Neural cell (in vitro differentiated cells): ENCODE results near the gene PCNX2. TPM values are rescaled to one million over a fixed set of nuclear protein-coding genes. Genes with fewer than 3 reads are reported as not detected.

Source experiments
- H2AFZ ChIP-seq: fragments of 200-600, 300-800 bp; sonication (generic), shearing (Covaris generic); 2 replicates; pipeline ENCODE4 v1.6.0; 2014; ENCODE audit warnings: low read depth, mild to moderate bottlenecking, antibody characterized with exemption, low read length, moderate library complexity
- H3F3A ChIP-seq: fragments of 200-600 bp; shearing (Covaris generic); 2 replicates; pipeline ENCODE4 v1.6.1; 2016; ENCODE audit warnings: mild to moderate bottlenecking, moderate library complexity, mixed read lengths, antibody characterized with exemption, low read length; ENCODE audit not compliant: insufficient read depth, poor library complexity, severe bottlenecking
- H3K27ac ChIP-seq: fragments of 200-600, 300-800 bp; sonication (generic), shearing (Covaris generic); 2 replicates; pipeline ENCODE4 v1.5.1; 2014; ENCODE audit warnings: mild to moderate bottlenecking, low read length, moderate library complexity
- H3K27me3 ChIP-seq: fragments of 300-800, 200-600 bp; sonication (generic), shearing (Covaris generic); 2 replicates; pipeline ENCODE4 v1.6.0; 2014; ENCODE audit warnings: mild to moderate bottlenecking, low read depth, low read length, moderate library complexity; ENCODE audit not compliant: insufficient read depth
- H3K36me3 ChIP-seq: fragments of 300-800, 200-600 bp; sonication (generic), shearing (Covaris generic); 2 replicates; pipeline ENCODE4 v1.5.1; 2014; ENCODE audit warnings: mild to moderate bottlenecking, antibody characterized with exemption, low read length, moderate library complexity; ENCODE audit not compliant: insufficient read depth
- H3K4me2 ChIP-seq: fragments of 300-800, 200-600 bp; sonication (generic), shearing (Covaris generic); 2 replicates; pipeline ENCODE4 v1.6.0; 2014; ENCODE audit warnings: mild to moderate bottlenecking, low read length
- H3K4me3 ChIP-seq: fragments of 300-800, 200-600 bp; sonication (generic), shearing (Covaris generic); 2 replicates; pipeline ENCODE4 v1.5.1; 2014; ENCODE audit warnings: mild to moderate bottlenecking, low read length, moderate library complexity
- H3K79me2 ChIP-seq: fragments of 200-600 bp; shearing (Covaris generic); replicated peaks from 2 replicates; pipeline ENCODE4 v1.6.0; 2014; ENCODE audit warnings: mild to moderate bottlenecking, low read length, moderate library complexity; ENCODE audit not compliant: insufficient read depth
- H3K9ac ChIP-seq: fragments of 300-800, 200-600 bp; sonication (generic), shearing (Covaris generic); 2 replicates; pipeline ENCODE4 v1.6.1; 2016; ENCODE audit warnings: mild to moderate bottlenecking, low read length, mixed read lengths
- H3K9me2 ChIP-seq: fragments of 200-600 bp; shearing (Covaris generic); 2 replicates; pipeline ENCODE4 v1.6.1; 2016; ENCODE audit warnings: mild to moderate bottlenecking, low read length, mixed read lengths; ENCODE audit not compliant: insufficient read depth
- H3K9me3 ChIP-seq: fragments of 200-600, 300-800 bp; sonication (generic), shearing (Covaris generic); 2 replicates; pipeline ENCODE4 v1.6.1; 2016; ENCODE audit warnings: mild to moderate bottlenecking, mixed run types, low read length, moderate library complexity, mixed read lengths
- H4K20me1 ChIP-seq: fragments of 200-600 bp; shearing (Covaris generic); 2 replicates; pipeline ENCODE4 v1.6.1; 2016; ENCODE audit warnings: mild to moderate bottlenecking, mixed run types; ENCODE audit not compliant: insufficient read depth
- CTCF ChIP-seq: fragments of 450-650 bp; IDR thresholded peaks from 2 replicates; pipeline ENCODE4 v1.5.1; 2014; ENCODE audit warnings: antibody characterized with exemption, mild to moderate bottlenecking, moderate library complexity; ENCODE audit not compliant: poor library complexity, severe bottlenecking
- EP300 ChIP-seq: fragments of 450-650 bp; conservative IDR thresholded peaks from 2 replicates; pipeline ENCODE4 v1.6.1; 2014; ENCODE audit warnings: antibody characterized with exemption, mild to moderate bottlenecking, moderate library complexity; ENCODE audit not compliant: poor library complexity, severe bottlenecking
- EZH2 ChIP-seq: fragments of 200-600, 300-800 bp; shearing (Covaris generic), sonication (generic); IDR thresholded peaks from 2 replicates; pipeline ENCODE4 v1.6.1; 2014; ENCODE audit warnings: antibody characterized with exemption, low read length, borderline replicate concordance, mild to moderate bottlenecking; ENCODE audit not compliant: insufficient read depth, poor library complexity, severe bottlenecking
- MXI1 ChIP-seq: fragments of 450-650 bp; conservative IDR thresholded peaks from 2 replicates; pipeline ENCODE4 v1.6.1; 2014; ENCODE audit warnings: antibody characterized with exemption, mild to moderate bottlenecking; ENCODE audit not compliant: poor library complexity, severe bottlenecking
- POLR2AphosphoS5 ChIP-seq: IDR thresholded peaks from 2 replicates; pipeline ENCODE4 v1.6.1; 2012
- RAD21 ChIP-seq: fragments of 450-650 bp; conservative IDR thresholded peaks from 2 replicates; pipeline ENCODE4 v1.6.1; 2014; ENCODE audit warnings: antibody characterized with exemption, mild to moderate bottlenecking, moderate library complexity
- SMC3 ChIP-seq: fragments of 450-650 bp; conservative IDR thresholded peaks from 2 replicates; pipeline ENCODE4 v1.6.1; 2014; ENCODE audit warnings: antibody characterized with exemption, mild to moderate bottlenecking, moderate library complexity; ENCODE audit not compliant: poor library complexity
- TAF1 ChIP-seq: IDR thresholded peaks from 2 replicates; pipeline ENCODE4 v1.6.1; 2012; ENCODE audit warnings: low read depth
- polyA plus RNA-seq: library from polyadenylated mRNA; depleted of rRNA; stranded (reverse); fragments of >200 nt; gene quantifications from 2 replicates; pipeline ENCODE4 v1.2.3, GENCODE V29; 2014
- TF ChIP-seq, protein P1 (sequence below): IDR thresholded peaks from 2 replicates; pipeline ENCODE4 v1.6.1; 2012; ENCODE audit warnings: borderline replicate concordance

PCNX2 gene
- polyA plus RNA-seq, 1 donor from 2014 or later: 17.2 TPM

DNA sequence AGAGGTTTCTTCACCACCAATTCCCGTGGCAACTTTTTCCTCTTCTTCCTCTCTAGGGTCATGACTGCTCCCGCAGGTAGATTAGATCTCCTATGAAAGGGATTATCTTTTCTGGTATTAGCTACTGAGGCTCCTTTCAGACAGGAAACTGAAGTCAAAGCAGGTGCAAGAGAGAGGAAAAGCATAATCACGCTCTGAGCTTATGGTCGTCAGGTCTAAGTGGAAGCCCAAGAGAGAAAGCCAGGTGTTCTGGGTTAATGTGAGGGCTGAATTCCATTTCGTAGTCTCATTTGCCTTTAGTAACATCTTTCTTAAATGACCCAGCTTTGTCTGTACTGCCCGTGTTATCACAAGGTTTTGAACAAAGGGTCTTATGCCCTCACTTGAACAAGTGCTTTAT, 23.7 kb upstream of the PCNX2 start:
- TF ChIP-seq, protein P1, sequence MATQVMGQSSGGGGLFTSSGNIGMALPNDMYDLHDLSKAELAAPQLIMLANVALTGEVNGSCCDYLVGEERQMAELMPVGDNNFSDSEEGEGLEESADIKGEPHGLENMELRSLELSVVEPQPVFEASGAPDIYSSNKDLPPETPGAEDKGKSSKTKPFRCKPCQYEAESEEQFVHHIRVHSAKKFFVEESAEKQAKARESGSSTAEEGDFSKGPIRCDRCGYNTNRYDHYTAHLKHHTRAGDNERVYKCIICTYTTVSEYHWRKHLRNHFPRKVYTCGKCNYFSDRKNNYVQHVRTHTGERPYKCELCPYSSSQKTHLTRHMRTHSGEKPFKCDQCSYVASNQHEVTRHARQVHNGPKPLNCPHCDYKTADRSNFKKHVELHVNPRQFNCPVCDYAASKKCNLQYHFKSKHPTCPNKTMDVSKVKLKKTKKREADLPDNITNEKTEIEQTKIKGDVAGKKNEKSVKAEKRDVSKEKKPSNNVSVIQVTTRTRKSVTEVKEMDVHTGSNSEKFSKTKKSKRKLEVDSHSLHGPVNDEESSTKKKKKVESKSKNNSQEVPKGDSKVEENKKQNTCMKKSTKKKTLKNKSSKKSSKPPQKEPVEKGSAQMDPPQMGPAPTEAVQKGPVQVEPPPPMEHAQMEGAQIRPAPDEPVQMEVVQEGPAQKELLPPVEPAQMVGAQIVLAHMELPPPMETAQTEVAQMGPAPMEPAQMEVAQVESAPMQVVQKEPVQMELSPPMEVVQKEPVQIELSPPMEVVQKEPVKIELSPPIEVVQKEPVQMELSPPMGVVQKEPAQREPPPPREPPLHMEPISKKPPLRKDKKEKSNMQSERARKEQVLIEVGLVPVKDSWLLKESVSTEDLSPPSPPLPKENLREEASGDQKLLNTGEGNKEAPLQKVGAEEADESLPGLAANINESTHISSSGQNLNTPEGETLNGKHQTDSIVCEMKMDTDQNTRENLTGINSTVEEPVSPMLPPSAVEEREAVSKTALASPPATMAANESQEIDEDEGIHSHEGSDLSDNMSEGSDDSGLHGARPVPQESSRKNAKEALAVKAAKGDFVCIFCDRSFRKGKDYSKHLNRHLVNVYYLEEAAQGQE: no peak
- TF ChIP-seq TAF1 (no peak), RAD21 (no peak), SMC3 (no peak), EP300 (no peak), CTCF (no peak), POLR2AphosphoS5 (no peak), EZH2 (no peak), MXI1 (no peak)
- H3K9me2 ChIP-seq: no peaks in the 10 kb centered on the region
- H3K4me2 ChIP-seq: no peak overlapping the region
- H3K9ac ChIP-seq: no peak overlapping the region
- no peaks in the 10 kb centered on the region for H3F3A ChIP-seq
- no peak overlapping the region for H2AFZ ChIP-seq
- H3K4me3 ChIP-seq: no peak overlapping the region
- H3K36me3 ChIP-seq: no peaks in the 10 kb centered on the region
- H3K27ac ChIP-seq: no peak overlapping the region
- H3K79me2 ChIP-seq: no peaks in the 10 kb centered on the region
- H3K9me3 ChIP-seq: no peaks in the 10 kb centered on the region
- no peaks in the 10 kb centered on the region for H4K20me1 ChIP-seq
- no peaks in the 10 kb centered on the region for H3K27me3 ChIP-seq

GRCh38 chr1:233316473-233316872, 20.9 kb upstream of the PCNX2 start:
- no peaks in the 10 kb centered on the region for H3K79me2 ChIP-seq
- no peak overlapping the region for H3K4me3 ChIP-seq
- H2AFZ ChIP-seq: no peak overlapping the region
- H3F3A ChIP-seq: no peaks in the 10 kb centered on the region
- no peaks in the 10 kb centered on the region for H3K9me2 ChIP-seq
- H3K4me2 ChIP-seq: no peak overlapping the region
- TF ChIP-seq SMC3: no peak
- H3K27me3 ChIP-seq: no peaks in the 10 kb centered on the region
- H4K20me1 ChIP-seq: no peaks in the 10 kb centered on the region
- H3K27ac ChIP-seq: no peak overlapping the region
- no peaks in the 10 kb centered on the region for H3K36me3 ChIP-seq
- no peak overlapping the region for H3K9ac ChIP-seq
- H3K9me3 ChIP-seq: no peaks in the 10 kb centered on the region

DNA sequence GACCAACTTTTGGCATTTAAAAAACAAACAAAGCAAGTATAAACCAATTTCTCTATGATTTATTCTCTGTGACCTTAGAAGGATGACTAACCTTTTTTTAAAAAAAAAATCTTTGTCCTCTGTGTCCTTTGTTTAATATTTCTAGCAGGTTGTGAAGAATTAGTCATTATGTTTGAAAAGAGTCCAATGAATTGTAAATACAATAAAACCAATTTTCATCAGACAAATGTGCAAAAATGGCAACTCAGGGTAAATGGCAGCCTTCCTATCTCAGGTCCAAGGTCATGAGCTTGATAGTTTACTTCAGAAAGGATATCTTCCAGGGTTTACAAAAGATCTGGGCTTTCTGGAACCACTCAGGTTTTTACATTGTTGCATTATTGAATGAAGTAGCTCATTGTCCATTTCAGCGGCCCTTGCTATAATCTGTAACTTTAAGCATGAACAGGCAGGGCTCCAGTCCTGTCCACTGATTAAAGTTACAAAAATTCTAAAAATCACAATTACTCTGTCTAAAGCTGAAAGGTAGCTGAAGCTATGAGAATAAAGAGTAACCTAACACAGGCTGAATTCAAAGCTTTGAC, 20.3 kb upstream of the PCNX2 start:
- no peaks in the 10 kb centered on the region for H3K36me3 ChIP-seq

More for the DNA sequence above, 20.3 kb upstream of the PCNX2 start:
- H3K4me2 ChIP-seq: no peak overlapping the region
- H3K79me2 ChIP-seq: no peaks in the 10 kb centered on the region
- H3K9me3 ChIP-seq: no peaks in the 10 kb centered on the region
- H3K9me2 ChIP-seq: no peaks in the 10 kb centered on the region
- no peaks in the 10 kb centered on the region for H4K20me1 ChIP-seq
- H3F3A ChIP-seq: no peaks in the 10 kb centered on the region
- no peak overlapping the region for H3K9ac ChIP-seq
- no peak for TF ChIP-seq POLR2AphosphoS5
- no peak for TF ChIP-seq CTCF
- no peak for TF ChIP-seq RAD21
- TF ChIP-seq MXI1: no peak
- TF ChIP-seq TAF1: no peak
- TF ChIP-seq EP300: no peak
- TF ChIP-seq, protein P1: no peak
- no peak for TF ChIP-seq EZH2
- TF ChIP-seq SMC3: no peak
- no peak overlapping the region for H3K4me3 ChIP-seq
- H3K27ac ChIP-seq: no peak overlapping the region
- H2AFZ ChIP-seq: no peak overlapping the region
- no peaks in the 10 kb centered on the region for H3K27me3 ChIP-seq
